Stimulated activated CD8-positive, alpha-beta memory T cell treated with anti-CD3 and anti-CD28 coated beads, Interleukin-2, amount 100 ng/mL, for 48 hours (primary cell): ENCODE data around the gene NTM.
"Not testable (repeated sequence)": the region's sequence is repeated elsewhere in the genome, so short reads cannot be mapped to it uniquely, and the experiment has no call there.

Experiments
- DNase-seq, 2 donors: peaks; one replicate each; pipeline ENCODE4 v3.0.0-alpha.2; 2020; ENCODE audit warnings: low read depth in 2 of 2

The NTM gene

DNA sequence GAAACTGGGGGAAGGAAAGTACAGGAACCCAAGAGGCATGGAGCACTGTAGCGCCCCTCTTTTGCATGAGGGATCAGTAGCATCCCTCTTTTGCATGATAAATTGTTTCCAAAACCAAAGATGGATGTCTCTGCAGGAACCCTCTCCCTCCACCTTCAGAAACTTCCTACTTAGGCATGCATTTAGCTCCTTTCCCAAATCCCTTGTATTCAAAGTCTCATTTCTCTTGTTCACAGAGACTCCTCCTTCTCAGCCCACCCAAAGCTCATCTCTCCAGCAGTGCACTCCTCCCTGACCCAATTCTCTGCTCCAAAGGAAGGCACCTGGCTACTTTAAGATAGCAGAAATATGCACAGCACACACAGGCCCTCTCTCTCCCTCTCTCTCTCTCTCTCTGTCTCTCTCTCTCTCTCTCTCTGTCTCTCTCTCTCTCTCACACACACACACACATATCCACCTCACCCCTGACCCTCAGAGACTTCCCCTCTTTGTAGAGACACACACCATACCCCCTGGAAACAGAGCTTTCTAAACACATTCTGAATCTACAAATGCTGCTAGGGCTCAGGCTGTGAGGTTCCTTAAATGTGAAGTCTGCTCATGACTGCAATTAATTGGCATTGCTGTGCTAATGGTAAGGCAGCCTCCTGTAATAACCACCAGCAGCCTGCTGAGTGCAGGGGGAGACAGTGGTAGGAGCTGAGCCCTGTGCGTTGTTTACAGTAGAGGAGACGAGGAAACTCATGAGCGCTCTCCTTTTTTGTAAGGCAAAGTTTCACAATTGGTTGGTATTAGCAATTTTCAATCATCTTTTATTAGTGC is 519.6 kb downstream of the NTM start:
- DNase-seq: no peak

DNA sequence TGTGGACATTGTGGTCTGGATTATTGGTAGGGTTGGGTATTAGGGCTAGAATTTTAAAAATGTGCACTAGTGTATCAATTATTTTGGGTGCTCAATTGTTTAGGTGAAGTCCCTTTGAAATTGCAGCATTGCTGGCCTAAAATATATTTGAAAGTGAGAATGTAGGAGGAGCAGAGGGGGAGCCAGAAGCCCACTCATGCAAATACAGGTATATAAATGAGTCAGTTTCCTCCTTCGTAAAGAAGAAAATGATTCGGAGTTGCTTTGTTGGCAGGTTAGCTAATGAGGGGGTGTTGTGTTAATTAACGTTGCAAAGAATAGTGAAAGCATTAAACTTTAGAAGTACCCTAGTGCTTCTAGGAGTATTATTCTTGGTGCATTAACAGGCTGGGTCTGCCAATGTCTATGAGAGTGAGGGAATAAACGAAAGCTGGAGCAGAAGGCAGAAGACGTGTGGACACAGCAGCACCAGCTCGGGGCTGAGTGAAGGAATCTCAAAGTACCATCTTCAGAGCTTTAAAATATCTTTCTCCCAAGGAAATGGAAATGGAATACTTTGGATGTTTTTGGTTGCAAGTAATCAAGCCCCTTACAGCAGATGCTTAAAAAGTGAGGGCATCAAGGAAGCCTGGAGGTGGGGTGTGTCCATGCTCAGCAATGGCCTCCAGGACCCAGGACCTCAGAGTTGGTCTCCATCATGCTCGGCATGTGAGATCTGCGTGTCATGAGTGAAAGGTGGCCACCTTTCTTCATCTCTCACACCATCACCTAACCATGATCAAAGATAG is 522.9 kb downstream of the NTM start:
- no peak for DNase-seq

DNA sequence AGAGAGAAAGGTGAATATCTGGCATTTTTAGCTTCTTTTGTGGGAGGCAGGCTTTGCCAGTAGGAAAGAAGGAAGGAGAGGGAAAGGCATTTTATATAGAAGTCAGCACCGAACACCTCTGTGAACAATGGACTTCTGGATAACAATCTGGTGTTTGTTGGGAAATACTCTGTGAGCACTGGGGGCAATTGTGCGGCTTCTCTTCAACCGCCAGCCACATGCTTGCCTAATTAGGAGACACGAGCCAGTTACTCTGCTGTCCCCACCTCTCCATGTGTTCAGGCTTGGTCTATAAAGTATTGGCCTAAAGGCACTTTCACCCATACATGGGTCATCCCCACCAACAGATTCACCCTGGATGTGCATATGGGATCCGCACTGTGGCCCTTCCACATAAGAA is 523.6 kb downstream of the NTM start:
- no peak for DNase-seq

DNA sequence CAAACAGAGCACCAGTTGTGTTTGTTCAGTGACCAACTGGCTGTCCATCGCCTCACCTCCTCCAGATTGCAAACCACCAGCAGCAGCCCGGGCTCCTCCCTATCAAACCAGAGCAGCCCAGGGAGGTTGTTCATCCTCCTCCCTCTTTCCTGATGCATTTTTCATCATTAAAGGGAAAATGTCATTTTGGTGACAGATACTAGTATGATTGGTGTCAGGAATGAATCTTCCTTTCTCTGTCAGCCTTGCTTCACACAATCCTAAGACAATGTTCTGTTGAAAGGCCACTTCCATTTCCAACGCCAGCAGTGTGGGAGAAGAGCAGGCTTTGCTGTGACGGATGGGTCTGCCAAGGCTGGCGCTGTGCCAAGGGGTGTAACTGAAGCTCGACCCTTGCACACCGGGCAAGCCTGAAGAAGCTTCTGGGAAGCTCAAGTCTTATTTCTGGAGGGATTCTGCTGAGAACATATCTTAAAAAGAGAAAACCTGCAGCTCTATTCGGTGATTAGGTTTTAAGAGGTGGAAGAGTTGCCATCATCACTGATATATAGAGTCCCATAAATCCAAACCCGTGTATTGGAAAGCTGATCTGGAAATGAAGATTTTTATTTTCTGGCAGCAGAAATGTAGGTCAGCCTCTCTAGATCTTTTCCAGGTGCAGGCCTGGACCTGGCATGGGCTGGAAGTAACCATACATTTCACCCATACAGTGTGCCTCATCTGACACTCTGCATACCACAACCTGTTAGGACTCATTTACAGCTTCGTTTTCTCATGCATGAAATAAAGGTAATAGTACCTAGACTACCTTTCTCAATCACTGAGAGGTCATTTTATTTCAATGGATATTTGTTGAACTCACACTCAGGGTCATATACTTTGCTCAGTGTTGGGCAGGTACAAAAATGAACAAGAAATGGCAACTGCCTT is 524.5 kb downstream of the NTM start:
- no peak for DNase-seq

DNA sequence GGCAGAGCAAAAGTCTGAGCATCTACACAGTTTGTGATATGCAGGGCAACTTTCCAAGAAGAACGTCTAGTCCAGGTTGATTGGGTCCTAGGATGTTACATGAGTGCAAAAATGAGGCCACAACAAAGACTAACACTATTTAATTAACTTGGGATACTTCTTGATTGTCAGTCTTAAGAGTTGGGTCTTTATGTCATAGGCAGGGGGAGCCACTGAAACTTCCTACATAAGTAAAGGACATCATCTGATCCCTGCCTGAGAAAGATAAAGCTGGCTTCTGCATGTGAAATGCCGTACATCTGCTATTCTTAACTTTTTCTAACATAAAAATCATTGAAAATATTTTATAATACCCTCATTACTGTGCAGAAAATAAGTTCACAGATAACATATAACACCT is 525.5 kb downstream of the NTM start:
- DNase-seq: no peak

DNA sequence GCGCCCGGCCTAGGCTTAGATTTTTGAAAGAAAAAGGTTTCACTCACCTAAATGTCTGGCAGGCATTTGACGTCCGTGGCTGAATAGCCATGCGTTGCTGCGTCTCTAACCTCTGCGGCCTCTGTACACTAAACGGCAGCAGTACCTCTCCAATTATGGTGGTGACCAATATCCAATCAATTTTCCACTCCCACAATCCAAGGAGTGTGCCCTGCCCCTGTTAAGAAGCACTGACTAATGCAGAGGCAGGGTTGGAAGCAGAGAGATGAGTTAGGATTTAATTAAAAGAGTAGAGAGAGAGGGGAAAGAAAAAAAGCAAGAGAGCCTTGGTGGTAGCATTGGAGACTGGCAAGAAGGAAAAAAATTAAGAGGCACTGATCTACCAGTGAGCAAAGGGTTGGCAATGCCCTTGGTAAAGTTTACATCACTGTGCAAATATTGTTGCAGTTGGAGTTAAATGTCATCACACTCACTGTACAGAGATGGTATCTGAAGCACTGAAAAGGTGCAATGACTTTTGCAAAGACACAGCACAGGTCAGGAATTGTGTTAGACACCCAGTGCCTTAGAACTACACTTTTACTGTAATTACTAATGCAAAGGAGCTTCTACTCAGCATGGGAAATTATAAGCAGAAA is 526.7 kb downstream of the NTM start:
- DNase-seq: no peak

DNA sequence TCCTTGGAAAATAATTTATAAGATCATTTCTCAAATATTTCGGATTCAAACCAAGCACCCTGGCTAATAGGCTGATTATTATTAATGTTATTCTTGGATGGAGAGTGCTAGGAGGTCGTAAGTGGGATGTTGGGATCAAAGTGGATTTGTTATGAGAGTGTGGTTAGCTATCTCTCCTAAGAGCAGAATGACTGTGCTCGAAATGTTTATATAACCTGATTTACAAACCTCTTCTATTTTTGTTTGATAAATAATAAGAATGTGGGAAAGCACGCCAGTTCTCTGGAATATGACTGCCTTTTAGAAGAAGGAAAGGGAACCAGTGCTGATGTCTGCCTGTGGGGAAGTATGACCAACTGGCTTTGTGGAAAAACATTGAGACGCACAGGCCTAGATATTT is 527.5 kb downstream of the NTM start:
- no peak for DNase-seq

DNA sequence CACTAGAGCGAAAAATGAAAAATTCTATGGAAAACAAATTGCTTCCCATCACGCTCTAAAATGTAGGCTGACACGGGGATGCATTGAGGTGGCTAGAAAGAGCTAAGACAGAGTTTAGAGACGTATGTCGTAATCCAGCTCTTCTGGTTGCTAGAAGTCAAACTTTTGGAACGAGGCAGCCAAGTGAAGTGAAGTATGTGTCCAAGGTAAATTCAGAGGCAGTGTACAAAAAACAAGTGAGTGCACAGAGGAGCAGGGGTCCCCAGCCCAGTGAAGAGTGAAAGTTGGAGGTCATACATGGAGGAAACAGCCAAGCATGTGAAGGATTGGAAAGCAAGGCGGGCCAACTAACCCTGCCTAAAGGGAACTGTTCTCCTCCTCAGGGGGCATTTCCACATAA is 528.5 kb downstream of the NTM start:
- no peak for DNase-seq

DNA sequence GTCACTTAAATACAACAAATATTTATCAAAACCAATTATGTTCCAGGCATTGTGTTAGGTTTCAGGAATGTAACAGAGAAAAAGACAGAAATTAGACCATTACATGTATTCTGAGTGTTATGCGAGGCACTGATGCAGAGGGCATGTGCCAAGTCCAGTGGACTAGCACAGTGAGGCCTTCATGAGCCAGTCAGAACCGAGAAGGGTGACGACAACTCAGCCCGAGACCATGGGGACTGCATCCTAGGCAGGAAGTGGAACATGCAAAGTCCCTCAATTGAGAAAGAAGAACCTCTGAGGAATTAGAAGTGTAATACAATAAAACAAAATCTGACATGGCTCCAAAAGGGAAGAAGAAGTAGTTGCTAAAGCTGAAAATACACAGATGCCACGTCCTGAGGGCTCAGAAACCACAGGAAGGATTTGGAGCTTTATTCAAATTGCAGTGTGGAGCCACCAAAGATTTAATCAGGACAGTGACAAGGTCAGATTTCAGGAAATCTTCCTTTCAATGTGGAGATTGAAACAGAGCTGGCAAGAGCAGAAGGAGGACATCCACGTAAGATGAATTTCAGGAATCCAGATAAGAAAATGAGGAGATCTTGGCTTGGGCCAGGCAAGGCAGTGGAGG is 529.6 kb downstream of the NTM start:
- DNase-seq: no peak

DNA sequence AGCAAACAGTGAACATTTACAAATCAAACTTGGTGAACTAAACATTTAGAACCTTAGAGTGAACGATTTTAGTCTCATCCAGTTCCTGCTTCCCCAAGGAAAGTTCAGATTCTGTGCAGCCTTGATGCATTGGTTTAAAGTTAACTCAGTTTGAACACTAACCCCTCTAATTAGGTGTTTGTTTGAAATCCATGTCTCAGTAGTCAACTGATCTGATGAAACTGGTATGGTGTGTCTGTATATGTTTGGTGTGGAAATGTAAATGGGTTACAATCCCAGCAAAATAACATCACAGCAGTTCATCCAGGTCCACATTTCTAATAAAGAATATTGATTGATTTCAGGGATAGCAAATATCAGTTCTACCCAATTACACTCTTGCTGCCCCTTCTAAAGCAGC is 532.0 kb downstream of the NTM start:
- no peak for DNase-seq

DNA sequence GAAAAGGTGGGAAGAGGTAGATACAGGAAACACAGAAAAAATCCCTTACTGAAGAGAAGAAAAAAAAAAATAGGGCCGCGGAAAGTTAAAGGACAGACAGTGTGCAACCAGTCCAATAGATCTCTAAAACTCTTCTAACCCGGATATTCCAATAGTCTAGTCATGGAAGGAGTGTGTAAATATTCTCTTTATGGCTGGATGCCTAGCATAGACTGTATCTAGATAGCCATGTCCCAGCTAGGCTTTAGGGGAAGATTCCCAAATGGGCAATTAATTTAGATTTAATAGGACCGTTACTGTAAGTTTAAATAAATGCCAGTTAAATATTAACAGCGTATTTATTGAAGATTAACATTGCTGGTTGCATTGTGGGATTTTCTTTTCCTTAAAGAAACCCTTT is 532.7 kb downstream of the NTM start:
- no peak for DNase-seq

DNA sequence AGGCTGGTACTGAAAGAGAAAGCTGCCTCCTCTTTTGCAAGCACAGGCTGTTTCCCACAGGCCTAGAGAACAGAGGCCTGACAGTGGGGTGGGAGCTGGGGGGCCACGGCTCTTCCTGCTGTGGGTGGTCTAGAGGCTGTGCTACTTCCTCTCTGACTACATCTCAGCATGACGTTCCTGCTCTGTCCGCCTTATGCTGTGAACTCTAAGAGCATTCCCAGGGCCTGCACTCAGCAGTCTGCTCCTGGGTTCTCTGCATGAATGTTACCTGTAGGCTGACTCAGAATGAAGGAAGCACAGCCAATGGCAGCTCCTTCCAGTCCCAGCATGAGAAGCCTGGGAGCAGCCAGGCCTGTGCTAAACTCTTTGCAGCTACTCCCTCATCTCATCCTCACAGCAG is 534.3 kb downstream of the NTM start:
- no peak for DNase-seq

DNA sequence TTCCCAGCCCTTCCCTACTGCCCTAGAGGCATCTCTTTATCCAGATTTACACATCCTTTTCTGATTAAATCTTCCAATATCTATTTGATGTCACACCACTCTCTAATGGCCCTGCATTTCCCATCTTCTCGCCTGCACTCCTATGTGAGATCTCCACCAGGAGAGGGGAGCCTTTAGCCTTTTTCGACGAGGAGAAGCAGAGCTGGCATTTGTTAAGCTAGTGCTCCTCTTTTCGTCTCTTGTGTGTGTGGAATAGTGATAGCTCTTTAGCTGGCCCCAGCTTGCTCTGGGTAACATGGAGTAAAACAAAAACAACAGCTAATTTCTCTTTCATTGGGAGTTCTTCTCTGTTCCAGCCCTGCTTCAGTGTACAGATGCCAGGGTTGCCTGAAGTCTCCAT is 536.5 kb downstream of the NTM start:
- no peak for DNase-seq

DNA sequence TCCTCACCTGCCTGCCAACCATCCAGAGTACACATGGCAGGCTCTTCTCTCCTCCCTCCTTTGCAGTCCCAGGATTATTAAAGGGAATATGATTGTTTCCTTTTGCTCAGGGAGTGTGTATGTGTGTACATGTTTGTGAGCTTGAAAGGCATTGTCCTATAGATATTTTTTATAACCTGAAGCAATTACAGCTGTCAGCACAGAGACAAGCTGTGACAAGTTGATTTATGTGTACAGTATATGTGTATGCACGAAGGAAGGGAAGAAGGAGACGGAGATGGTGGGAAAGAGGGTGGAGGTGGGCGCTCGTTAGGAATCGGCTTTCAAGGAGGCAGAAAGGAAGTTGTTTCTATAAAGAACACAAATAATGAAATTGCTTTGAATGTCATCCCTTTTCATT is 537.0 kb downstream of the NTM start:
- DNase-seq: no peak

DNA sequence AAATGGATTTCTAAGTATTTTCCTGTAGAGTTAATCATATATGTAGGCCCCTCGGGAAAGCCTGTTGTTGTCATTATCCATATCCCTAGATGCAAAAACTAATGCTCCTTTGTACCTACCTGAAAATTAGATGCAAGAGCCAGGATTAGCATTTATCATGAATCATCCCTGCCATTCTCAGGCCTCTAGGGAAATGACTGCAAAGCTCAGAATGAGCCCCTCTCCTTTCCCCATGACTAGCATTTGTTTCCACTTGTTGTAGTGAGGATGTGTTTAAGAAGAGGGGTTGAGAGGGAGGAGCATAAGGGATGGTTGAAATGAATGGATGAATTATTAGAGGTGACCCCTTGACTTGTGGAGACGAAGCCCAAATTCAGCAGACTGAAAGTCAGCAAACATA is 537.9 kb downstream of the NTM start:
- DNase-seq: no peak

DNA sequence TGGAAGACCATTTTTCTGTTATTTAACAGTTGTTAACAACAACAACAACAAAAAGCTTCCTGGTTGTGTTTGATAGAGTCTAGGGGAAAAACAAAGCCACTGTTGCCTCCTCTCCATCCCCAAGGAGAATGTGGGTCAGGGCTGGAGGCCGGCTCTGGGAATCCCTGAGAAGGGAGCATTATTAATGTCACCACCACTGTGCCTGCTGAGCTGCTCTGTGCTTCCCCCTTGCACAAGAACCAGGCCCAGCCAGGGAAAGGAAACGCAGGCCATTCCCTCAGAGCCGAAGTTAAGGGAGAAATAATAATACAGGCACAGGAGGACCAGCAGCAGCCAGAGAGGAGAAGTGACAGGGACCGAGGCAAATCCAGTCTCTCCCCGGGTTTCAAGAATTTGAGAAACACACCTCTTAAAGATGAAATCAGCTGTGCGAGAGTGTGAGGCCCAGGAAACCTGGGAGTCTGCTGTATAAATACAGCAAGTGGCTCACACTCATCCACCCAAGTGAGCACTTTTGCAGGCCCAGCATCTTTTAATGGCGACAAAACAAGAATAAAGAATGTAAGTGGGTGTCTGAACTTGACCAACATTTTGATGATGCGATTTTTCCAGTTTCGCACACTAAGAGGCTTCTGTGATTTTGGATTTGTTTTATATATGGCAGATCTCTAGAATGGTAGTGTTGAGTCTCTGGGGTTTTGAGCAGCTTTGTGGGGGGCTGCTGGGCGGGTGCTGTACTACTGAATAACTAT is 539.2 kb downstream of the NTM start:
- DNase-seq: no peak

DNA sequence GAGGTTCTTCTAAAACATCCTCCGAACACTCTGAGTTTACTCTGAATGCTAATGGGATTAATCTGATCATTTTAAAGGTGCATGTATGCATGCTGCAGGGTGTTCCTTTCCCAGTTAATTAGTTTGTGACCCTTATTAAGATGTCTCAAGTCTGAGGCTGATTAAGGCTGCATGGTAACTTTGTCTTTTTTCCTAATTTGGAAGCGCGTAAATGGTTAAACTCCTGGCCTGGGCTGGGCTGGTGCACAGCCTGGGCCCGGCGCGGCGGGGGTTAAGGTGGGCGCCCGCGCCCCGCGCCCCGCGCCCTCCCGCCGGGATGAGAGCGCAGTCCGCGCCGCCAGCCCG is 539.7 kb downstream of the NTM start:
- DNase-seq: no peak

DNA sequence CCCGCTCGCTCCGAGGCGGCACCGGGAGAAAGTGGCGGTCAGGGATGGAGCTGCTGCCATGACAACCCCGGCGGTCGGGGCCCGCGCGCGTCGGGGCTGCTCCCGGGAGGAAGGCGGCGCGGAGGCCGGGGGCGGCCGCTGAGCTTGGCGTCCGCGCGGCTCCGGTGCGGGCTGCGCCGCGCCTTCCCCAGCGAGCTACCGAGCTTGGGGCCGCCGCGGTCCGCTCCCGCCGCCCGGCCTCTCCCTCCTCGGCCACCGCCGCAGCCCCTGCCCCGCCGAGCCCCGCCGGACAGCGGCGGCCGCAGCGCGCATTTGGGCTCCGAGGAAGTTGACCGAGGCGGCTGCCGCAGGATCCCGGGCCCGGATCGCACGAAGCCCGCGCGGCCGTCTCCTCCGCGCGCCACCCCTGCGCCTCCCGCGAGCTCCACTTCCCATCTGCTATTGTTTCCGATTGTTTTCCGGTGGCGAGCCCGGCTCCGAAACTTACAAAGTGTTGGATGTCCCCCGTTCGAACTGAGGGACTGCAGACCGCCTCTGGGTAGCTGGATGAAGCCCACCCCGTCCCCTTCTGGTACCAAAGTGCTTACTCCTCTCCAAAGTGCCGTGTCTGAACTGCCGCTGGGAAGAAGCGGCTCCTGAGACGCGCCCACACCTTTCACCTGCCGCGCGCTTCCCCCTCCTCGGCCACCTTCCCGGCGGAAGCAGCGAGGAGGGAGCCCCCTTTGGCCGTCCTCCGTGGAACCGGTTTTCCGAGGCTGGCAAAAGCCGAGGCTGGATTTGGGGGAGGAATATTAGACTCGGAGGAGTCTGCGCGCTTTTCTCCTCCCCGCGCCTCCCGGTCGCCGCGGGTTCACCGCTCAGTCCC is 540.3 kb downstream of the NTM start:
- no peak for DNase-seq

DNA sequence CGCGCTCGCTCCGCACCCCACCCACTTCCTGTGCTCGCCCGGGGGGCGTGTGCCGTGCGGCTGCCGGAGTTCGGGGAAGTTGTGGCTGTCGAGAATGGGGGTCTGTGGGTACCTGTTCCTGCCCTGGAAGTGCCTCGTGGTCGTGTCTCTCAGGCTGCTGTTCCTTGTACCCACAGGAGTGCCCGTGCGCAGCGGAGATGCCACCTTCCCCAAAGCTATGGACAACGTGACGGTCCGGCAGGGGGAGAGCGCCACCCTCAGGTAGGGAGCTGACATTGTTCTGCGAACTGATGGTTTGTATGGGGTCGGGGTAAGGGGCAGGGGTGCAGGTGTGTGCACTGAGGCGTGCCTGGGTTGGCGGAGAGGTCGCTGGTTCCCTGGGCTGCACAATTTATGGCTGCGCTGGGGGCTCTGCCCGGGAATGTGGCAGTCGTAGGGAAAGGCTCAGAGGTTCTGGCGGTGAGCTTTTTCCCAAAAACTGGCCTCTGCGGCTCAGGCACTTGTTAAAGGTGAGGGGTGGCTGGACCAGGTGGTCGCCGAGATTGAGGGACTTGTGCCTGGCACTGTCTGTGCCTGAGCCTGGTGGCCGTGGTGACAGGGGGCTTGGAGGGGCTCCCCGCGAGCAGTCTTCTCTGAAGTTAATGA is 541.1 kb downstream of the NTM start:
- not testable (repeated sequence) for DNase-seq
